Peyer's patch (tissue), 4 donors: ENCODE data around the gene RTN4RL1.

ENCODE experiments used
- CTCF ChIP-seq, 6 experiments: fragments of 450-650 bp in 4 of 6; fragments of 200-600 bp in 2 of 6; sonication (generic) in 1 of 6; IDR thresholded peaks; one replicate each; pipeline ENCODE4 v1.5.1; 2017 to 2019; ENCODE audit warnings: antibody characterized with exemption in 6 of 6, mild to moderate bottlenecking in 3 of 6, moderate library complexity in 1 of 6
- POLR2A ChIP-seq, 2 donors: fragments of 450-650 bp; IDR thresholded peaks; one replicate each; pipeline ENCODE4 v1.5.1; 2017; ENCODE audit warnings: antibody characterized with exemption in 2 of 2, mild to moderate bottlenecking in 2 of 2, moderate library complexity in 2 of 2

- TF ChIP-seq CTCF (IDR thresholded peaks at IDR 0.05) (no peak), POLR2A (IDR thresholded peaks at IDR 0.05) (no peak)
These were observed 12.6 kb downstream of the RTN4RL1 start for GRCh38 chr17:2012499-2012898.
